NCI-H2196 treated with DMSO at 0.1 percent for 48 hours (cell line): ENCODE measurements around the gene CLDN2.
"Not testable (repeated sequence)": the region's sequence is repeated elsewhere in the genome, so short reads cannot be mapped to it uniquely, and the experiment has no call there.

Experiments used
- DNase-seq: peaks from one replicate; lab custom pipeline; 2025; ENCODE audit not compliant: unreplicated experiment; lab: John Stamatoyannopoulos, UW

The CLDN2 gene

GRCh38 chrX:106955004-106955772, 35.0 kb downstream of the CLDN2 start:
- DNase-seq: no peak

GRCh38 chrX:106957856-106958255, 37.7 kb downstream of the CLDN2 start:
- no peak for DNase-seq

DNA sequence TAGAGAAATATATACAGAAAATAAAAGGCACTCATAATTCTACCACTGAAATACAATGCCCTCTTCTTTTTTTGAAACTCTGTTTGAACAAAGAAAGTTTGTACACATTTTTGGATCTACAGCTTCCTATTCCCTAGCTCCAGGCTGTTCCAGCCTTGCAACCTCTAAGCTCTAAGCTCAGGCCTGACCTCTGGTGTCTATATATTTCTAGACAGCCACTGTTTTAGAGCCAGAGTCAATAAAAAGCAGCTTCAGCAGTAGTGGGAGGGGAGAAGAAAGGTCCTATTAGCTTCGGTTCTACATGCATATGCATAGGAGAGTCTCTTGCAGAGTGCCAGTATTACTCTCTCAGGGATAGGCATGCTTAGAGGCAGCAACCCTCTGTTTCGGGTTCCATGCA, 39.7 kb downstream of the CLDN2 start:
- DNase-seq: no peak

DNA sequence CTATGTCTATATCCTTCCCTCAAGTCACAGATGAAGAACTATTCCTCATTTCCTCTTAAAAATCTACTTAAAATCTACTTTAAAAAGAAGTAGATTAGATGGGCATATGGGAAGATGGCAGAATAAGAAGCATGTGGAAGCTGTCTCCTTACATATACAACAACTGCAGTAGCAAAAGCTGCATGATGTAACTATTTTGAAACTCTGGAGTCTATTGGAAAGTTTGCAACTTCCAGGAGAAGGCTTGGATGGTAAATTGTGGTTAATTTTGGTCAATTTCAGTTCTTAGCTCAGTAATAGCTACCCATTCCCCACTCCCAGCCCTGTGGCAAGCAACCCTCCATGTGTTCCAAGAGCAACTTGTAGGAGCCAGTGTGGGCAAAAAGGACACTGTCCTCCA, 42.9 kb downstream of the CLDN2 start:
- DNase-seq: no peak

GRCh38 chrX:106964290-106964689, 44.1 kb downstream of the CLDN2 start:
- DNase-seq: no peak

DNA sequence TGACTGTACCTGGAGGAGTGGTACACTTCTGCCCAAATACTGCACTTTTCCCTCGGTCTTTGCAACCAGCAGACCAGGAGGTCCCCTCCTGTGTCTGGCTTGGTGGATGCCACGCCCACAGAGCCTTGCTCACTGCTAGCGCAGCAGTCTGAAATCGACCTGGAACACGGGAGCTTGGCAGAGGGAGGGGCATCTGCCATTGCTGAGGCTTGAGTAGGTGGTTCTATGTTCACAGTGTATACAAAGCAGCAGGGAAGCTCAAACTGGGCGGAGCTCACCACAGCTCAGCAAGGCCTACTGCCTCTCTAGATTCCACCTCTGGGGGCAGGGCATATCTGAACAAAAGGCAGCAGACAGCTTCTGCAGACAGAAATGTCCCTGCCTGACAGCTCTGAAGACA, 46.3 kb downstream of the CLDN2 start:
- not testable (repeated sequence) for DNase-seq

- DNase-seq: no peak
These were observed 52.7 kb downstream of the CLDN2 start for GRCh38 chrX:106972896-106973295.

- no peak for DNase-seq
These were observed 53.4 kb downstream of the CLDN2 start for GRCh38 chrX:106973433-106974149.

DNA sequence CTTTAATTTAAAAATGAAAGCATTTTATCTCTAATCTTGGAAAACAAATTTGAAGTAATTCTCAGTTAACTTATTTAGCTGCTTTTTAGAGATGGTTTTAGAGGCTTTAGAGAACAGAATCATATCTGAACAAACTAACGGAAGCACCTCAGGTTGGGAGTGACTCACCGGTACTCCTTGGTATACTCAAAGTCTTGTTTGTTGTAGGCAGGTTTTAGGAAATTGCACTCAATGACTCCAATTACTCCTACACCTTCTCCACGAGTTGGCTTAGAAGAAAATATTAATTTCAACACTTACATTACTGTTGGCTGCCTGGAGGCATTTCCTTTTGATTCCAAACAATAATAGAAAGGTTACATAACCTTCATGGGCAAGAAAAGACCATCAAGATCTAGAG, 56.2 kb downstream of the CLDN2 start:
- no peak for DNase-seq
